DMS53 (cell line): ENCODE data around the gene SSBP3.
A peak's percentile ranks its signal among the peaks of the same experiment; 100 is the strongest.
"Not testable (repeated sequence)": the region's sequence is repeated elsewhere in the genome, so short reads cannot be mapped to it uniquely, and the experiment has no call there.

Experiments used
- DNase-seq: peaks from one replicate; lab custom pipeline; 2025; lab: John Stamatoyannopoulos, UW

The SSBP3 gene

DNA sequence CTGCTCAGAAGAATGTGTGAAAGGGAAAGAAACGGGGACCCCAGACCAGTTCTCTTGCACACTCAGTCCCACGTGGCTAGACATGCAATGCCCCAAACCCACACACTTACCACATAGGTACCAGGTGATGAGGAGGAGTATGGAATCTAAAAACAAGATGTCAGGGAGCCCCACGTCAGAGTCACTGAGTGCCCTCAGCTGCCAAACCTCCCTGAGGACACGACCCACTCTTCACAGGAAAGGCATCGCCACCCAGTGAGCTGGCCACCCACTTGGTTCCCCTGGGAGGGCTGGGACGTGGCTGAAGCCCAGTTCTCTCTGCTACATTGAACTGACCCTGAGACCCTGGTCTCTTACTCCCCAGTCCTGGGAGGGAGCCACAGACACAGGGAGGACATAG is 164.8 kb downstream of the SSBP3 start:
- no peak for DNase-seq

DNA sequence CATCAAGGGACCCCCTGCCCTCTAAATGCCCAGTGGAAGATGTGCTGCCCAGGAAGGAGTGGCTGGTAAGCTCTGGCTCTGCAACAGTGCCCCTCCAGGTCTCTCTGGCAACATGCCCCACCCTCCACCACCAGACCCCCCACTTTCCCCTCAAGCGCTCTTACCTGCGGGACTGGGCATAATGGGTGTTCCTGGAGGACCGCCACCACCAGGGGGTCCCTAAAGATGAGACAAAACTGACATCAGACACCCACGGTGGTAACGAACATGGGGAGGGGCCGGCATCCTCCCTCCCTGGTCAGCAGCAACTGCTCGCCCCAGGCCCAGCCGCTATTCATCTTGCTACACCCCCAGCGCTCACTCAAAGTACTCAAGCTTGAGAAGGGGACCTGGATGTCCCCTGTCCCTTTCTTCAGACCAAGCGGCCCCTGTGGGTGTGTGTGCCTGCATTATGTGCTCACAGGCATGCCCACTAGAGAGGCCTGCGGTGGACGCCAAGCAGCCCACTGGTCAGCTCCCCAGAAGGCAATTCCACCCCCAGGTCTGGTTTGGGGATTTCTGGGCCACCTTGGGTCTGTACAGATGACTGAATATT is 165.4 kb downstream of the SSBP3 start:
- DNase-seq = no peak

DNA sequence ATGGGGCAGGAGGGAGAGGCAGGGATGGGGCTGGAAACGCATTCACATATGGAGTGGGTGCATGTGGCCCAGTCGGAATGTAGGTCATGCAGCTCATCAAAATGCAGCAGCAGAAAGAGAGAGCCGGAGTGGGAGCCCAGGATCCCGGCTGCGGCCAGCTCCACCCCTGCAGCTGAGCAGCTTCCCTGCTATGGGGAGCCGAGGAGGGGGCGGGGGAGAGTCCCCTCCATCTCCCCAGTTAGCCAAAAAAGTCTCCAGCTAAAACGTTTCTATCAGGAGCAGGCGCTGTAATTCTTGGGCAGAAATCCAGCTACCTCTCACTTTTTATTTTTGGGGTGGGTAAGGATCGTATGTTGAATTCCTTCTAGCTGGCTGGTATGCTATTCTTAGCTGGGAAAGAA is 166.6 kb downstream of the SSBP3 start:
- no peak for DNase-seq

DNA sequence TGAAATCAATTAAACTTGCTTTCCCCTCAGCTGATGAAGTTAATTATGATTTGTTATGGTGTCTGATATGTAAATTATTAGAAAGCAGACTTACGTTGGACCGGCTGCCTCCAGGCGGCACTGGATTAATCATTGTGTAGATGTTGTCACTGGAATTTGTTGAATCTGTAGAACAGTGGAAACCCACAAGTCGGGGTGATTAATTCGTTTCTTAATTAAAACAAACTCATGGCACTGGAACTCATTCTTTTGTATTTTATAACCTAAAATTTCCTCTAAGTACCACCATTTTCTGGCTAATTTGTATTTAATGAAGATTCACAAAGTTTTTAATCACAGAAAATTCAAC is 167.2 kb downstream of the SSBP3 start:
- no peak for DNase-seq

DNA sequence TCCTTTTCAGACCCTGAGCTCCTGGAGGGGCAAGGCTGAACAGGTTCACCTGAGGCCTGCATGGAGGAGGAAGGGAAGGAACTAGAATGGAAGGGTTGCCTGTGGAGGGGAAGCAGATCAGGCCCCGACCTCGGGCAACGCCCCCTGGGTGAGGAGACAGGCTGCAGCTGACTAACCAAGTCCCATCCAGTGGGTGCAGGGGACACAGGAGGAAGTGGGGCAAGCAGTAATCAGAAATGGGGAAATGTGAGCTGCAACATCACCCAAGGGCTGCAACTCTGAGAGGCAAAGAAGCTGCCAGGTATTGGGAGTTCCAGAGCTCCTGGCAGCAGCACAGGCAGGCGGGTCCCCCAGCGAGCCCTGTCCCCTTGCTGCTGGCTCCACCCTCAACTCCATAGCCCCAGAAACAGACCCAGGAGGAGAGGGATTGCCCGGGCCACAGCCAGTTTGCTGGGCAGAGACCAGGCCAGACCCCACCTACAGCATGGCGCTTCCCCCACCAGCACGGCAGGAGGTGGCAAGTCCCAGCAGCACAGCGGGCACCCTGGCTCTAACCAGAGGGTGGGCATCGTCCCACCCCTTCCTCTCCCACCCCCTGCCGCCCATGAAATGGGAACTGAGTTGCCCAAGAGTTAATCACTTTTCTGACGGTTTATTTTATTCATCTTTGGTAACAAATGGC is 167.7 kb downstream of the SSBP3 start:
- DNase-seq = no peak

DNA sequence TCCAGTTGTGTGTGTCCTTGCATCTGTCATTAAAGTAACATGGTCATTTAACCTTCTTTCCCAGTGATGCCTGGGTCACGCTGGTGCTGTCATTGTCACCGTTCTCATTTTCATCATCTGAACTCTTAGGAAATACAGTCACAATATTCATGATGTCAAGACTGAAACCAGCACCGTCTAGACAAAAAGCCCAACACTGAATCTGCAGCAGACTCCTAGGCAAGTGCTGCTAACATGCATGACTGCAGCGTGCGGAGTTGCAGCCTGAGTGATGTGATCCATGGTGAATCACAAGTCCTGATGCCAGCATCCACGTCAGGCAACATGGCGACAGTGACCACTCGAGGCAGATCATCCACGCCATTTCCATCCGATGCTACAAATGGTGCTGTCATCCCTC is 168.6 kb downstream of the SSBP3 start:
- DNase-seq = no peak

DNA sequence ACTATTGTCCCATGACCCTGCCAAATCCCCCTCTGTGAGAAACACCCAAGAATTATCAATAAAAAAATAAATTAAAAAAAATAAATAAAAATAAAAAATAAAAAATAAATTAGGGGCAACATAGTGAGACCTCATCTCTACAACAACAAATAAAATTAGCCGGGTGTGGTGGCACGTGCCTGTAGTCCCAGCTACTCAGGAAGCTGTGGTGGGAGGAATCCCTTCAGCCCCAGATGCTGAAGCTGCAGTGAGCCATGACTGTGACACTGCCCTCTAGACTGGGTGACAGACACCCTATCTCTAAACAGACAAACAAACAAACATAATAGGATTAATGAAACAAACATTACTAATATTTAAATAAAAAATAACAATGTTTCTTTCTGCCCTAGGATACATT is 171.9 kb downstream of the SSBP3 start:
- no peak for DNase-seq

DNA sequence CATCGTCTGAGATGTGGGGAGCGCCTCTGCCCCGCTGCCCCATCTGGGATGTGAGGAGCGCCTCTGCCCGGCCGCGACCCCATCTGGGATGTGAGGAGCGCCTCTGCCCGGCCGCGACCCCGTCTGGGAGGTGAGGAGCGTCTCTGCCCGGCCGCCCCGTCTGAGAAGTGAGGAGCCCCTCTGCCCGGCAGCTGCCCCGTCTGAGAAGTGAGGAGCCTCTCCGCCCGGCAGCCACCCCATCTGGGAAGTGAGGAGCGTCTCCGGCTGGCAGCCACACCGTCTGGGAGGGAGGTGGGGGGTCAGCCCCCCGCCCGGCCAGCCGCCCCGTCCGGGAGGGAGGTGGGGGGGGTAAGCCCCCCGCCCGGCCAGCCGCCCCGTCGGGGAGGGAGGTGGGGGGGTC is 173.0 kb downstream of the SSBP3 start:
- DNase-seq = not testable (repeated sequence)

DNA sequence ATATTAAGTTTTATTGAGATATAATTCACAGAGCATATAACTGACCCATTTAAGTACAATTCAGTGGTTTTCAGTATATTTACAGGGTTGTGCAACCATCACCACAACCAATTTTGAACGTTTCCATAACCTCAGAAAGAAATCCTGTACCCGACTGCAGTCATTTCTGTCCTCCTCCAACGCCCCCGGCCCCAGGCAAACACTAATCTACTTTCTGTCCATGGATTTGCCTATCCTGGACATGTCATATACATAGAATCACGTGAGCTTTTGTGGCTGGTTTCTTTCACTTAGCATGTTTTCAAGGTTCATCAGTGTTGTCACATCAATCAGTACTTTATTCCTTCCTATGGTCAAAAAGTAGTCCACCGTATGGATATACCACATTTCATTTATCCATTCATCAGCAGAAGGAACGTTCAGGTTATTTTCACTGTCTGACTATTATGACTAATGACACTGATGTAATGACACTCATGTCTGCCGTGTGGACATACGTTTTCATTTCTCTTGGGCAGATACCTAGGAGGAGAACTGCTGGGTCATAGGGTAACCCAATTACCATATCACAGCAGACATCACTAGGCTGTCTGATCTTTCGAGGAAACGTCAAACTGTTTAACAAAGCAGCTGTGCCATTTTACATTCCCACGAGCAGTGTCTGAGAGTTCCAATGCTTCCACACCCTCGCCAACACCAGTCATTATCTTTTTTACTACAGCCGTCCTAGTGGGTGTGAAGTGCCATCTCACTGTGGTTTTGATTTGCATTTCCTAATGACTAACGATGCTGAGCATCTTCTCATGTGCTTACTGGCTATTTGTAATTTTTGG is 175.5 kb downstream of the SSBP3 start:
- no peak for DNase-seq

DNA sequence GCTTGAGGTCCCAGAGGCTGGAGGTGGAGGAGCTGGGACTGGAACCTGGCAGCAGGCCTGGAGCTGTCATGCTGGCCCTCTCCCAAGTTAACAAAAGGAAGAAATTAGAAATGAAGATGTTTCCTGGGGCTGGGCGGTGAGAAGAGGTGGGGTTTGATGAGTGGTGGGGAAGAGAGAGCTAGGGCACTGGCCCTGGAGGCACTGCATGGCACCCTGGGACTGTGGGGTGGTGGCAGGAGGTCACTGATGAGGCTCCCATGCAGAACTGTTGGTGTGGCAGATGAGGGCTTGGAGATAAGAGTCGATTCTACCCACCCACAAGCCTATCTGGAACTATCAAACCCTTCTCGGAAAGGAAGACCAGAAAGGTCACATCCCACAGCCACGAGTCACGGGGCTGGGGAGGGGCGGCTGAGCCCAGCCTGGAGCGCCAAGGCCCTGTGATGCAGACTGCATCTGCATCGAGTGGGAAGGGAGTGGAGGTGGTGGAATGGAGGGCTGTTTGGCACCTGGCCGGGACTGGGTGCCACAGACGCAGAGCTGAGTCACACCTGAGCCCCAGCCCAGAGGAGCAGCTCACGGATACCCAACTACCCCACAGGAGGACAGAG is 176.8 kb downstream of the SSBP3 start:
- peak; percentile 57 for DNase-seq

DNA sequence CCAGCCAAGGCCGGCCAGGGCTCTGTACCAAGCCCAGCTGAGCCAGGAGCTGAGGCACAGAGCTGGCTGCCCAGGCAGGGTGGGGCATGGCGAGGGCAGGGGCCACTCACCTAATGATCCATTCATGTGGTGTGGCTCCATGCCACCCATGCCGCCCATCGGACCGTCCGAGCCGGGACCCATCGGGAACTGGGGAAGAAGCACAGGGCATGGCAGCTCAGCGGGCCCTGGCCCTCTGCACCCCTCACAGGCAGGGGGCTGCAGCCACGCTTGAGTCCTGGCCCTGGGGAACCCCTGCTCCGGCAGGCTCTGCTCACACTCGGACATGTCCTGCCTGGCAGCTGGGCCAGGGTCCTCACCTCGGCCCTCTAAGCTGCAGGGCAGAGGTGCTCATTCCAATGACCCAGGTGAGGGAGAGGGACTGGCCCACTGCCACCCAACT is 177.5 kb downstream of the SSBP3 start:
- no peak for DNase-seq

DNA sequence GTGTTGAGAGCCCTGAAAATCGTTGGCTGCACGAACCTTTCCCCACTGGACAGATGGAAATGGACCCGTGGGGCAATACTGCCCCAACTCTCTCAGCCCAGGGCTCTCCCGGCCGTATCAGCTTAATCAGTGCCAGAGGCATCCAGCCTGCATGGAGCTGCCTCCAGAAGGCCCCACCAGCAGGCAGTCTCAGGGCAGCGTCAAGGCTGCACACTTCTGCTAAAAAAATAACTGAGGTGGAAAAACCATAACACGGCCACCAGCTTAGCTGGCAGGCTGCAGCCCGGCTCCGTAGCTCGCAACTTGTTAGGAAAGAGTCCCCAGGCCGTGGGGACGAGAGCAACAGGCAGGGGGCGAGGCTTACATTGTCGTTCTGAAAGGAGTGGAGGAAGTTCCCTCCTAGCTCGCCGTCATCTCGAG is 178.3 kb downstream of the SSBP3 start:
- DNase-seq = no peak

DNA sequence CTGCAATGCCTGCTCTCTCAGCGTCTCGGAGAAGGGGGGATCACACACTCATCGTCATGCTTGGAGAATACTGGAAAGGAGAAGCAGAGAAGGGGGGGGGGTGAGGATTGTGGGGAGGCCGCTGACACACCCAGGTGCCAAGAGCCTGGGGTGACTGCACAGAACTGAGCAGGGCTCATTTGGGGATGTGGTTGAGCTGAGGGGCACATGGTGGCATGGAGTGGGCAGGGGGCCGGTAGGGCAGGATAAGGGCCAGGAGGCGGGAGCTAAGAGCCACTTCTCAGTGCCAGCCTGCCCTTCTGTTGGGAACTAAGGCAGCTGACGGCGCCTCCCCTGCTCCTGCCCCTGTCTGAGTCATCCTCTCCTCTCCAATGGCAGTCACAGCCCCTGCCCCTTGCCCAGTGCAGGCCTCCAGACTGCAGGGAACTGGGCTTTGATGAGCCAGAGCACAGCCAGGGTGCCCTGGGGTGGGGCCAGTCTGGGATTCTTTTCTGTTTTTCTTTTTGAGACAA is 179.0 kb downstream of the SSBP3 start:
- peak; percentile 94 for DNase-seq

DNA sequence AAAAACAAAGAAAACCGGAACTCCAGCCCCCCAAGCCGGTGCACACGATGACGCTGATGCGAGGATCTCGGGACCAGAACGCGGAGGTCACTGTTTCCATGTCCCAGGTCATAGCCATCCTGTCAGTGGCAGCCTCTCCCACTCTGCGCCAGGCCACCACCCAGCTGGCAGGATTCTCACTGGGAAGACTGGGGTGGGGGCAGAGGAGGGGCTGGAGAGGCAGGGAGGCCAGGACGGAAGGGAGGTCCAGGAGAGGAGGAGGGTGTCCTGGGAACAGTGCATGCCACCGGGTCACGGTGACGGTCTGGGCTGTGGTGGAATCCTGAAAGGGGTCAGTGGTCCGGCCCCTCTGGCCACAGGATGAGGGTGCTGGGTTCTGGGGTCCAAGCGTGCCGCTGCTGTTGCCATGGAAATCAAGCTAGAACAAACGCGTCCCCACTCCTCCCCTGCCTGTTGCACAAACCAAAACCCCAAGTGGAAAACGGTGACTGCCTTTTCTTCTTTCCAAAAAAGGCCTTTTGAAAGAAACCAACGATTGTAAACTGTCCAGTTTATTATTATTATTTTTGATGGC is 180.1 kb downstream of the SSBP3 start:
- no peak for DNase-seq

DNA sequence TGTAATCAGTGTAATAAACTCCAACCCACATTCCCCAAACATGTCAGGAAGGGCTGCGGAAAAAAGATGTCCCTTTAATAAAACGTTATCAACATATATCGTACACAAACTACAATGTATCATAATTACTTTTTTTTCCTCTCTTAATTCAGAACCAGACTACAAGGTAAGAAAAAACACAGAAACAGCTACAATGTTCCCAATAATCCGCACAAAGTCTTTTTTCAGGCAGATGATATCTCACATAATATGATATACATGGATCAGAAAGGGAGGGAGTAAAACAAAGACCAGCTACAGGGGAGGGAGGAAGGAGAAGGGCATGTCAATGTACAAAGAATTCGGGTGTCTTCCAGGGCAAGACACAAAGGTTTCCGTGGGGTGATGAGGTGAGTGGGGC is 180.8 kb downstream of the SSBP3 start:
- DNase-seq = no peak

DNA sequence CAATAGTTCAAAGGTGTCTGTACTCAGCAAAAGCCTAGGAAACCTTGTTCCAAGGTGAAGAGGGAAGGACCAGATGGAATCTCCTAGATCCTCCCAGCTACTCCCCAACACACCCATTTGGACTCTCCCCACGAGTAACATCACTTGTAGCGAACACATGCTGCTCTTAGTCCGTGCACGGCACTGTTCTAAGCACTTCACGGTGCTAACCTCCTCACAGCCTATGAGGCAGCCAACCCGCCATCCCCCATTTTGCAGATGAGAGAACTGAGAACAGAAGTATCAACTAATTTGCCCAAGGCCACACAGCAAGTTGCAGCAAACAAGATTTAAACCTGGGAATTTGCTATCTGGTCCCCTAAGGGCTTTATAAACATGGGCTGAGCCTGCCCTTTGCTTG is 182.0 kb downstream of the SSBP3 start:
- no peak for DNase-seq

DNA sequence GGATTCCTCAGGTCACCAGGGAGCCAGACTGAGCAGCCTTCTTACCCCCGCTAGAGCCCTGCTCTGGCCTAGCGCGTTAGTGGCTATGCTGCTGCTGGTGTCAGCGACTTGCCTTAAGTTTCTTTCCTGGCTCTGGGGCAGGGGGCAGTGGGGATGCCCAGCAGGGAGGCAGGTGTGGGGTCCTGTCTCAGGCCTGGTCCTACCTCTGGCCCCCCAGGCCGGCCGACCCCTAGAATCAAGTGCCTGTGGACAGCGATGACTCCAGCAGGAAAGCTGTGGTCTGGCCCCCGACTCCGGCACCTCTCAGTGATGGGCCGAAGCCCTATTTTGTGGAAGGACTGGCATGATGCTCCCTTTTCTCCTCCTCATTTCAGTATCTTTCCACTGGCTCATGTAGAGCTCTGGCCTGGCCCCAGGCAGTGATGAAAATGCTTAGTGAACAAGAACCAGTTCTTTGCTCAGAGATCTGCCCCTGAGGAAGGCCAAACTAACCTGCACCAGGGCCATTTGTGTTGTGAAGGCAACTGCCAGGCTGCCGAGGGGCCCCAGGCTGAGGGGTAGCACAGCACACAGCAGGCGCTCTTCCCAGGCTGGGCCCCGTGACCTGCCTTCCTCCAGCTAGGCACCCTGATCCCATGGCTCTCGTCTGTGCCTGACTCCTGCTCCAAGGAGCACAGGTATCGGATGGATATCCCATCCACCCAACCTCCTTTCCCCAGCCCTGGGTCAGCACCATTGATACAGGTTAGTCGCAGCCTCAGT is 182.6 kb downstream of the SSBP3 start:
- no peak for DNase-seq

DNA sequence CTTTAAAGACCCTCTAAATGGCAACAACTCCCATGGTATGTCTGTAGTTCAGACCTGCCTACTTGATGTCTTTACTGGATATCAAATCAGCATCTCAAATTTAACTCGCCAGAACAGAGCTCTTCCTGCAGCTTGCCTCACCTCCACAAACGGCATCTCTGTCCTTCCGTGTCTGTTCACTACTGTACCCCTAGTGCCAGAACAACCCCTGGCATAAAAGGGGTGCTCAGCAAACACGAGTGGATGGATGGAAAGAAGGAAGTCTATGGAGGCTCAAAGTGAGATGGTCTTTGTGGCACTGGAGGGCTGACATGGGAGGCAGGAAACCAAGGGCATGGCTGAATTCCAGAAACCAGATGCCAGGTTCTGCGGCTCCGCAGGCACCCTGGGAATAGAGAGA is 183.5 kb downstream of the SSBP3 start:
- no peak for DNase-seq

DNA sequence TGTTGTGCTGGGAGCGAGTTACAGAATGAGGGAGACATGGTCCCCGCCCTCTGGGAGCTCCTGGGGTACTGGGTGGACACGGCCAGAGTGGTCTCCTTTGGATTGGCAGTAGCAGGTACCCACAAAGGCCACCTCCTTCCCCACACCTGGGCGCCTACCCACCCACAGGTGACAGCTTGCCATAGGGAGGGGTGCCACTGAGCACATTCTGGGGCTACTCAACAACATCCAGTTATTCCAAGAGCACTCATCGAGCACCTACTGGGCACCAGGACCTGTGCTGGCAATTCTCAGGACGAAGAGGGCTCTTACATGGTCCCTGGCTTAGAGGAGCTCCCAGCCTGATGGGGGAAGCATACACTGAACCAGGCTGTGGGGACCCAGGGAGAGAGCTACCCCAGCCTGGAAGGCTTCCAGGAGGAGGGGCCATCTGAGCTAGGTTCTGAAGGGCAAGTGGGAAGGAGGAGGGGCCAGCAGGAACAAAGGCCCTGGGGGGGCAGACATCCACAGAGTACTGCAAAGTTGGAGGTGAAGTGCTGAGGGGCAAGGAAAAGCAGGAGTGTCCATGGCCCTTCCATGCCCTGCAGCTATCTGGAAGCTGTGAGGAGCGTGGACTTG is 184.2 kb downstream of the SSBP3 start:
- peak; percentile 27 for DNase-seq

DNA sequence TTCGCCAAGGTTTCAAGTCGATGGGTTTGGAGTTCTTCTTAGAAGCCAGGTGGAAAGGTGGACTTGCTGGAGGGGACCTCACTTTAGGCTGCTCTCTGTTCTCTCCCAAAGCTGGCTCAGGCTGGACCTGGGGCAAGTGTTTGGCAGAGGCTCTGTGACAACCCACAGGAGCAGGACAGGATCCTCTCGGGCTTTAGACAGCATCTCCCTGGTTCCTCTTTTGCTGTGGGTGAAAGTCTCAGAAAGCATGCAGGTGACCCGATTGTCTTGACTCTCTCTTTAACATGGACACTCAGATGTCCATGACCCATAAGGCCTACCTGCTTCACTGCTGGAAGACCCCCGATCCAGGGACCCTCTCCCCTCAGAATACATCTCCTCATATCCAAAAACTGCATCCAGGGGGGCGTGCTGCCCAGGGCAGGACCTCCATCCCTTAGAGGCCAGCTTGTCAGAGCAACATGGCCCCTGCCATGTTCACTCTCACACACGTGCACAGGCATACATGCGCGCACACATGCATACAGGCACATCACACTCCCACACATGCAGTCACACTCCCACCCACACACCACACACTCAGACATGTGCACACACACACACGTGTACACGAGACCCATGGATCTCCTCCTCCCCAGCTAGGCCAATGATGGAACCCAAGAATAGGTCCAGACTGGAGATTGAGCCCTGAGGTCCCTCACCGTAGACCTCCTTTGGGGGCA is 184.9 kb downstream of the SSBP3 start:
- no peak for DNase-seq
